ENCODE results near the gene CAPS. TPM values are rescaled to one million over a fixed set of nuclear protein-coding genes. Genes with fewer than 3 reads are reported as not detected.
A peak's percentile ranks its signal among the peaks of the same experiment; 100 is the strongest.

The CAPS gene
- total RNA-seq, 1 experiment from 2014 or later: 13.9 TPM

DNA sequence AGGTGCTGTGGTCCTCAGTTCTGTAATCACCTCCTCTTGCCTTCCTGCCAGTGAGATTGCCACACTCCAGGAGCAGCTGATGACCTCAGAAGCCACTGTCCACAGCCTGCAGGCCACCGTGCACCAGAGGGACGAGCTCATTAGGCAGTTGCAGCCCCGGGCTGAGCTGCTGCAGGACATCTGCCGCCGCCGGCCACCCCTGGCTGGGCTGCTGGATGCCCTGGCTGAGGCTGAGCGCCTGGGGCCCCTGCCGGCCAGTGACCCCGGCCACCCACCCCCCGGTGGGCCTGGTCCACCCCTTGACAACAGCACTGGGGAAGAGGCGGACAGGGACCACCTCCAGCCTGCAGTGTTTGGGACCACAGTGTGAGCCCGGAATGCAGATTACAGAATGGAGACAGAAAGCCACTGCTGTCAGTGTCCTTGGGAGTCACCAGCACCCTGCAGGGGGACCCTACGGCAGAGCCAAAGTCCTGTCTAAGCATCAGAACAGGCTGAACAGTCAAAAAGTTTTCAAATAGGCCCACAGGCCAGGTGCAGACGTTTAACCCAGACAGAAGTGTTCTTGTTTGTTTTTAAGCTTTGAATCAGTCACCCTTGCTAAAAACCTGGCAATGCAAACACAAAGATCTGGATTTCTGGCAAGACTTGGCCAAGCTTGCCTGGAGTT, 5.1 kb upstream of the CAPS start:
- no peak for DNase-seq (ENCODE audit: low spot score)

DNA sequence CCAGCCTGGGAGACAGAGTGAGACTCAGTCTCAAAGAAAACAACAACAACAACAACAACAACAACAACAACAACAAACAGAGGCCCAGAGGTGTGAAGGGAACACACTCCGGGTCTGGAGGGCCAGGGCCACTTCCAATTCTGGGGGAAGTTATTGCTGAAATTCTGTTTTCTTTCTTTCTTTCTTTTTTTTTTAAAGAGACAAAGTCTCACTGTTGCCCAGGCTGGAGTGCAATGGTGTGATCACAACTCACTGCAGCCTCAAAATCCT, 3.5 kb upstream of the CAPS start:
- DNase-seq (ENCODE audit: low spot score): no peak

DNA sequence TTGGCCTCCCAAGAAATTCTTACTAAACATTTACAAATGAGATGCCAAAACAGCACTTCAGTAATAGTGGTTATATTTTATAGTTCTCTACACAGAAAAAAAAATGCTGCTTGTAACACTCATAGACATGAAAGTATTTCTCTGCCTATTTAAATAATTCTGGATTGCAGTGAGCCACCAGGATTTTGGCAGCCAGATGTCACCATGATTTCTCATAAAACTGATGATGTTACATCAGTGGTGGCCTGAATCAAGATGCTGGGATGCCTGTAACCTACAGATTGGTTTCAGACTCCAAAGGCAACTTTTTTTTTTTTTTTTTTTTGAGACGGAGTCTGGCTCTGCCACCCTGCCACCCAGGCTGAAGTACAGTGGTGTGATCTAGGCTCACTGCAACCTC, 2.7 kb upstream of the CAPS start:
- DNase-seq (ENCODE audit: low spot score): no peak

DNA sequence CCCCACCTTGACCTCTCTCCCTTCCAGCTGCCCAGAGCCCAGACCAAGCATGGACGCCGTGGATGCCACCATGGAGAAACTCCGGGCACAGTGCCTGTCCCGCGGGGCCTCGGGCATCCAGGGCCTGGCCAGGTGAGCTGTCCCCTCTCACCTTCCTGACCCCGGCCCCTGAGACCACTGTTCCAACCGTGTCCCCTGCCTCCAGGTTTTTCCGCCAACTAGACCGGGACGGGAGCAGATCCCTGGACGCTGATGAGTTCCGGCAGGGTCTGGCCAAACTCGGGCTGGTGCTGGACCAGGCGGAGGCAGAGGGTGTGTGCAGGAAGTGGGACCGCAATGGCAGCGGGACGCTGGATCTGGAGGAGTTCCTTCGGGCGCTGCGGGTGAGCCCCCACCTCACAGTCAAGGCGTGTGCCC, 312 bp downstream of the CAPS start:
- DNase-seq (ENCODE audit: low spot score): no peak

- peak; percentile 65 for DNase-seq (ENCODE audit: low spot score)
These were observed 1.1 kb downstream of the CAPS start for GRCh38 chr19:5914946-5915781.

DNA sequence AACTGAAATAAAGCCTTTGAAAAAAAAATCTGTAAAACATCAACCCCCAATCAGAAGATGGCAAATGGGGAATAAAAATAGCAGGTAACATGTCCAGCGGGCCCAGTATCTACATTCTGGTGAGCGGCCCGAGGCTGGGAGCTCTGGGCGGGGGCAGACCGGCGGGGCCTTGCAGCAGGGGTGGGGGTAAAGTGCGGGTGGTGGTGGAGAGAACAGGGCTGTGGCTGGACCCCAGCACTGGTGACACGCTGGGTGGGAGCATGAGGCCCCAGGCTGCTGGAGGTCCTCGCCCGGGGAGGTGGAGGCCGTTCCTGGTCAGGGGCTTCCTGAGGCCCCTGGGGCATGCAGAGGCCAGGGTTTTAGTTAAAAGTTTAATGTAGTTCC, 1.7 kb downstream of the CAPS start:
- no peak for DNase-seq (ENCODE audit: low spot score)

DNA sequence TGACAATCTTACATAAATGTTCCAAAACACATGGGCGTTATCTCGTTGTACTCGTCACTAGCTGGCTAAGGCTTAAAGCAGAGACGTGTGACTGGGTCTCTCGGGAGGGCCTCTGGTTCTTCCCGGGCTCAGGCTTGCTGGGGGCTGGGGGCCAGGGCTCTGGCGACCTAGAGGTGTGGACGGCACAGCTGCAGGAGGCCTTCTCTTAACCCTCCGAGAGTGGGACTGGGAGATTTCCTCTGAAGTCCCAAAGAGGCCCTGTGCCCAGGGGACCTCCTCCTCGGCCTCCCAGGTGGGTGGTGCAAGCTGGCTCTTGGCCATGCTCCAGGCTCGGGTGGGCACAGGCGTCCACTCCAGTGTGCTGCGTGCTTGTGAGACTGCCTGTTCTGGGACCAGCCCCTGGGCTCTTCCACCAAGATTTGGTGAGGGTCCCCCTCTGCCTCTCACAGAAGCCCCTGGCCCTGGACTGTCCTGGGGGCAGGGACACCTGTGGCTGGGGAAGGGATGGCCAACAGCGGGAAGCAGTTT, 2.2 kb downstream of the CAPS start:
- no peak for DNase-seq (ENCODE audit: low spot score)

DNA sequence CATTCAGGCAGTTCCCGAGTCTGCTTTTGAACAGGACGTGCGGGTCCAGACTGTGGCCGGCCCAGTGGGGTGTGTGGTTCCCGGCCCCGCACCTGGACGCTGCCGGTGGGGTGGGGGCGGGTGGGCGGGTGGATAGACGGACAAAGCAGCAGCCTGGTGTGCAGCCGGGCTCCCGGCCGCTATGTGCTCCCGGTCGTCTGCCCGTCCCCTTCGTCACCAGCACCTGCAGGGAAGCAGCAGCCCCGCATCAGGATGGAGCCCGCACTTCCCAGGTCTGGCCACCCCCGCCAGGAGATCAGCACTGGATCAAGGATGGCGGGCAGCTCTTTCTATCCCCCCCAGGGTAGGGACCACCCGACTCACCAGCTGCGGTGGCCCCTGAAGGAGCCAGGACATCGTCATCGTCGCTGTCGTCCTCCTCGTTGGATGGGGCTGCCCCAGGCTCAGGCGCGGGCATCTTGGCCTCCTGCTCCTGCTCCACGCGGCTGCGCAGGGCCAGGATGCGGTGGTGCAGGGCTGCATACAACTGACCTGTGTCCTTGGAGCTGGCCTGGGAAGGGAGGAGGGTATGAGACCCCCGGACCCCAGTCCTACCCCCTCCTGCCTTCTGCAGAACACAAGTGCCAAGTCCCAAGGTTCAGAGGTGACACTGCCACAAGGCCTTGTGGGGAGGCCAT, 3.5 kb downstream of the CAPS start:
- no peak for DNase-seq (ENCODE audit: low spot score)

DNA sequence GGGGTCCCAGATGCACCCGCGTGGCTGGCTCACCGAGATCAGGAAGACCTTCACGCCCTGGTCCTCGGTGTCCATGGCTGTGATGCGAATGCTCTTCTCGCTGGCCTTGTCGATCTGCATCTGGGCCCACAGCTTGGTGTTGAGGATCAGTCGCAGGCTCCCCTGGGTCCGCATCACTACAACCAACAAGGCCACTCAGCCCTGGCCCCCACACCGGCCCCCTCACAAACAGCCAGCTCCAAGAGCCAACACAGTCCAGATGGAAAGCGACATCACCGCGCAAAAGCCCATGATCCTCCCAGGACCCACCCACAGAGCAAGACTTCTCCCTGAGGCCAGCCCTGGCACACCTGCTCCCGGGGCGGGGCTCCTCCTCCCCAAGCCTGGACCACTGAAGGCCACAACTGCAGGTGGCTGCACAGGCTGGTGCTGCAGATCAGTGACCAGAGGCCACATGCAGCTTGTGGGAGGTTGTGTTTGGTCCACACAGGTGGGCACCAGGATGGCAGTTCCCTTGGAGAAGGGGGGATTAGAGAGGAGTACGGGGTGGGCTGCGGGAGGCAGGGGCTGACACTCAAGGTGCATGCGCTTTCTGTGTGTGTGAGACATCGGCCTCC, 4.5 kb downstream of the CAPS start:
- DNase-seq (ENCODE audit: low spot score): no peak

GRCh38 chr19:5921516-5922160, 7.6 kb downstream of the CAPS start:
- DNase-seq (ENCODE audit: low spot score): no peak

DNA sequence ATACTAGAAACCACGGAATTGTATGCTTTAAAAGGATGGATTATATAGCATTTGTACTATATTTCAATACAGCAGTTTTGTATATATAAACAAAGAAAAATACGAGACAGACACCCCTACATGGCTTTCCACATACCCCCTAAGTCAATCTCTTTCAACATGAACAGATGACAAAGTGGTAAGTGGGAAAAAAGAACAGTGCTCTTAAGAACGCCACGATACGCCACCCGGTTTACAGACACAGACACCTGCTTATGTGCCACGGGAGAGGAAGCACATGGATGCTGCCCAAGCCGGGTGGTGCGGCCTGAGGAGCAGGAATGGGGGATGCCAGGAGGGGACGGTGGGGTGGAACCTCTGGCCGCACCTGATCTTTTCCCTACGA, 8.1 kb downstream of the CAPS start:
- no peak for DNase-seq (ENCODE audit: low spot score)

GRCh38 chr19:5923356-5923755, 9.3 kb downstream of the CAPS start:
- no peak for DNase-seq (ENCODE audit: low spot score)

DNA sequence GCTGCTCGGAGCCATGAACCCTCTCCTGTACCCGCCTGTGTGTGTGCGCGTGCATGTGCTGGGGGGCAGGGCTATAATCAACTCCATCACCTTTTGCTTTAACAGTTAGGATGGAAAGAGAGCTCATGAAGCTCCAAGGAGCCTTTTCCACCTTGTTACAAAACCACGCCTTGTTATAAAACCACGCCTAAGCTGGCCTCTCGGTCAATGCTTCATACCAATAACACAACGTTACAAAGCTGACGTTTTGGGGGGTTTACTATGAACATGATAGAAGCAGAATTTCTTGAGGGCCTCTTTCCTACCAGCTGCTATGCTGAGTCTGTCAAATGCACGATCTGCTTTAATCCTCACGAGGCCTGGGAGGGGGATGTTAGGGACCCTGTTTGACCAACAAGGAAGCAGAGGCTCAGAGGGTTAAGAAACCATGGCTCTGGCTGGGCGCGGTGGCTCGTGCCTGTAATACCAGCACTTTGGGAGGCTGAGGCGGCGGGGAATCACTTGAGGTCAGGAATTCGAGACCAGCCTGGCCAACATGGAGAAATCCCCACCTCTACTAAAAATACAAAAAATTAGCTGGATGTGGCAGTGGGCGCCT, 11.9 kb downstream of the CAPS start:
- DNase-seq (ENCODE audit: low spot score): no peak

- DNase-seq (ENCODE audit: low spot score): no peak
These were observed 12.8 kb downstream of the CAPS start for GRCh38 chr19:5926641-5927440.

- no peak for DNase-seq (ENCODE audit: low spot score)
These were observed 13.4 kb downstream of the CAPS start for GRCh38 chr19:5927441-5927821.

DNA sequence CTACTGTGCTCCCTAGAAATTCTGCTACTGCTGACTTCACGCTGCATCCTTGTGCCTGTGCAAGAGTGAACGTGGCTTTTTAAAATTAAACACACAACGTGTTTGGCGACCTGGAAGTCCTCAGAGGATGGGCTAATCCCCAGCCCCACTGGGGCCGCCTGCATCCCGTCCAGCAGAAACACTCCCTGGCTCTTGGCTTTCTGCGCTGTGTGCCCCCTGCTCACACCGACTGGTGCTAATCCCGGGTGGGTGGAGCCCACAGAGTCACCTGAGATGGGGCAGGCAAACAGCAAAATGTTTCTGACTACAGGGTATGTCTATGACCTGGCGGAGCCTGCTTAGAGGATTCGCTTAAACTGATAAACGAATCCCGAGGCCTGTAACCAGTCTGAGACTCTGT, 15.1 kb downstream of the CAPS start:
- no peak for DNase-seq (ENCODE audit: low spot score)

- DNase-seq (ENCODE audit: low spot score): no peak
These were observed 15.6 kb downstream of the CAPS start for GRCh38 chr19:5929625-5930024.

- no peak for DNase-seq (ENCODE audit: low spot score)
These were observed 17.2 kb downstream of the CAPS start for GRCh38 chr19:5931251-5931650.

DNA sequence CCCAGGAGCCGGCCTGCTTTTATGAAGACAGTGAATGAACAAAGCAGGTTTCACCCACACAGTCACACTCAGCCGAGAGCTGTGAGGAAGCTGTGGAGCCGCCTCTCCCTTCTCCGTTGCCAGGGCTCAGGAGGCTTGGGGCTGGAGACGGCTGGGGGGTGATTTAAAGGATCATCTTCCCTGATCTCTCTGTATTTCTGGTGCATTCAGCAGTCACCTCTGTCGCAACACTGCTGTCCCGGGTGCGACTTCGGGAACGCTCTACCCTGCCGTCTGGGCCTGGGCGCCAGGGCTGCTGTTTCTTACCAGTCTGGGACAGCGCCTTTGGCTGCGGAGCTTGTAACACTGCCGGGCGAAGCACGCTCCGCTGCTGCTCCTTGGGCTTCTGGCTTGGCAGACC, 18.1 kb downstream of the CAPS start:
- DNase-seq (ENCODE audit: low spot score): no peak

DNA sequence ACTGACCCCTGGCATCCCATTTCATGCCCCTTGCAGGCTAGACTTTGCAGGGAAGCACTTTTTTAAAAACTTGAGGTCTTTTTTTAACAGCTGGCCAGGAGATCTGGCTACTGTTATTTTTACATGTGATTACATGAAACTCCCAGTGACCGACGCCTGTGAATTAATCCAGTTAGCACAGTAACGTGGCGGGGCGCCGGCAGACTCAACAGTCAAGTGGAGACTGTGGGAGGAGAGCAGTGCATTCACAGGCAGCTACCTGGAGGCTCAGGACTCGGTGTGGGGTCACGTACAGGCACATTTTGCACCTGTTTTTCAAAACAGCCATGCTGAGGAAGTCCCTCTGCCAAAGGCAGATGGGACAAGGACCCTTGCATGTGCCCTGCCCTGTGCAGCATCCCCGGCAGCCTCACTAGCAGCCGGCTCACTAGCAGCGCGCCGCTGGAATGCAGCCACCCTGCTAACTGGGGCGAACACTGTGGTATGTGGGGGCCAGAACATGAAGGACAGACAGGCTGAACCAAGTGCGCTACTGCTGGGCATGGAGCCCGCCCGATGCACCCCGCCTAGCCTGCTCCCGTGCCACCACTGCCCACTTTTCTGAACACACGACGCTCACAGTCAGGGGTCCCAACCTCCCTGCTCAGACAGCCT, 18.7 kb downstream of the CAPS start:
- no peak for DNase-seq (ENCODE audit: low spot score)

Data from HT-29 (cell line).